GM21529 (cell line): ENCODE measurements around the gene DDB1.
A peak's percentile ranks its signal among the peaks of the same experiment; 100 is the strongest.

Experiments used
- ATAC-seq: cut with Tn5 transposase; IDR thresholded peaks from one replicate; pipeline ENCODE4 v1.9.1; 2021; ENCODE audit not compliant: unreplicated experiment

Gene DDB1

GRCh38 chr11:61357233-61357893 is 24.5 kb upstream of the DDB1 start:
- ATAC-seq: peak; percentile 45

- no peak for ATAC-seq
Observed at GRCh38 chr11:61356706-61357105, 23.8 kb upstream of the DDB1 start.

- ATAC-seq: no peak
Observed at GRCh38 chr11:61354208-61354607, 21.3 kb upstream of the DDB1 start.

- ATAC-seq: no peak
Observed at GRCh38 chr11:61353131-61354067, 20.5 kb upstream of the DDB1 start.

- no peak for ATAC-seq
Observed at GRCh38 chr11:61352038-61352437, 19.1 kb upstream of the DDB1 start.

GRCh38 chr11:61350803-61351202 is 17.9 kb upstream of the DDB1 start:
- no peak for ATAC-seq

- ATAC-seq: no peak
Observed at GRCh38 chr11:61350336-61350735, 17.4 kb upstream of the DDB1 start.

GRCh38 chr11:61349916-61350315 is 17.0 kb upstream of the DDB1 start:
- no peak for ATAC-seq

- no peak for ATAC-seq
Observed at GRCh38 chr11:61349189-61349751, 16.4 kb upstream of the DDB1 start.

- ATAC-seq: no peak
Observed at GRCh38 chr11:61347916-61348461, 15.1 kb upstream of the DDB1 start.

GRCh38 chr11:61345954-61346843 is 13.3 kb upstream of the DDB1 start:
- no peak for ATAC-seq

GRCh38 chr11:61345170-61345610 is 12.3 kb upstream of the DDB1 start:
- ATAC-seq: no peak

GRCh38 chr11:61343792-61344745 is 11.2 kb upstream of the DDB1 start:
- no peak for ATAC-seq

- no peak for ATAC-seq
Observed at GRCh38 chr11:61342207-61342803, 9.4 kb upstream of the DDB1 start.

GRCh38 chr11:61341706-61342105 is 8.8 kb upstream of the DDB1 start:
- ATAC-seq: no peak

- ATAC-seq: no peak
Observed at GRCh38 chr11:61340979-61341378, 8.1 kb upstream of the DDB1 start.

GRCh38 chr11:61339490-61339878 is 6.6 kb upstream of the DDB1 start:
- ATAC-seq: no peak

GRCh38 chr11:61338783-61339489 is 6.0 kb upstream of the DDB1 start:
- ATAC-seq: no peak
